Activated CD8-positive, alpha-beta memory T cell treated with anti-CD3 and anti-CD28 coated beads for 4 hours (primary cell): ENCODE data around the gene BTG4.

ENCODE experiments used
- DNase-seq, 2 donors: peaks; one replicate each; pipeline ENCODE4 v3.0.0-alpha.2; 2020; ENCODE audit warnings: low read depth in 2 of 2

Gene BTG4

GRCh38 chr11:111494040-111494439, 18.1 kb downstream of the BTG4 start:
- DNase-seq, result no peak

GRCh38 chr11:111490496-111490895, 21.7 kb downstream of the BTG4 start:
- no peak for DNase-seq

GRCh38 chr11:111483431-111483830, 28.8 kb downstream of the BTG4 start:
- no peak for DNase-seq

- DNase-seq, result no peak
Measured at GRCh38 chr11:111479666-111480065, 32.5 kb downstream of the BTG4 start.

DNA sequence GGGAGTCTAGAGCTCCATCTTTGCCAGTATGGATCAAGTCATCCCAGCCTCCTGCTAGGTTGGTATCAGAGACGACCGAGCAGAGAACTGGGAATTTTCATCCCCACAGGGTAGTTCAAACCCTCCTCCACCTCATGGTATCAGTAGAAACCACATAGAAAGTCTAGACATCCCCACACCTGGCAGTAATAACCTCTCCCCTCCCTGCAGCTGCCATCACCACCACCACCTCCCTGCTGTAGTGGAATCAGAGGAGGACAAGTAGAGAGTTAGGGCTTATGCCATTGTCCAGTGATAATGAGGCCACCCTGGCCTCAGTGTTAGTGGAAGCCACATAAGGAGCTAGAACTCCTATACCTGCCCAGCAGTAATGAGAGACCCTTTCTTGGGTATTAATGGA, 34.3 kb downstream of the BTG4 start:
- no peak for DNase-seq

GRCh38 chr11:111476956-111477355, 35.2 kb downstream of the BTG4 start:
- DNase-seq, result no peak

- no peak for DNase-seq
Measured at GRCh38 chr11:111476366-111476765, 35.8 kb downstream of the BTG4 start.

DNA sequence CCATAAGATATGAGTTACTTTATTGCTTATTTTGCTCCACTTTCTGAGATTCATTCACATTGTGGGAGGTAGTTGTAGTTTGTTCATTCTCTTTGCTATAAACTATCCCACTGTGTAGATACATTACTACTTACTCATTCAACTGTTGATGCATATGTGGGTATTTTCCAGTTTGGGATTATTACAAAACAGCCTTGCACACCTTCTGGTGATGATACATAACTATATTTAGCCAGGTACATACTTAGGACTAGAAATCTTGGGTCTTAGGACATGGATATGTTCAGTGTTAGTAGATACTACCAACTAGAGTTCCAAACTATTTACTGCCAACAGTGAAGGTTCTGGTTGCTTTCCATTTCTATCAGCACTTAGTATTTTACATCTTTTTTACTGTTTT, 37.8 kb downstream of the BTG4 start:
- no peak for DNase-seq

DNA sequence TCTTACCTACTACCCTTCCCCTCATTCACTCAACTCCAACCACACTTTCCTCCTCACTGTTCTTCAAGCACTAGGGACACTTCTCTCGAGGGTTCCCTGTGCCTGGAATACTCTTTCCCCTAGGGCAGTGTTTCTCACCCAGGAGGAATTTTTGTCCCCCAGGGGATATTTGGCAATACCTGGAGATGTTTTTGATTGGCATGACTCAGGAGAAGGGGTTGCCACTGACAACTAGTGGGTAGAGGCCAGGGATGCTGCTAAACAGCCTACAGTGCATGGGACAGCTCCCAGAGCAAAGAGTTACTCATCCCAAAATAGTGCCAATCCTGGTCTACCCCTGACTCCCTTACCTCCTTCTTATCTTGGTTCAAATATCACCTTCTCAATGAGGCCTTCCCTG, 40.0 kb downstream of the BTG4 start:
- no peak for DNase-seq

DNA sequence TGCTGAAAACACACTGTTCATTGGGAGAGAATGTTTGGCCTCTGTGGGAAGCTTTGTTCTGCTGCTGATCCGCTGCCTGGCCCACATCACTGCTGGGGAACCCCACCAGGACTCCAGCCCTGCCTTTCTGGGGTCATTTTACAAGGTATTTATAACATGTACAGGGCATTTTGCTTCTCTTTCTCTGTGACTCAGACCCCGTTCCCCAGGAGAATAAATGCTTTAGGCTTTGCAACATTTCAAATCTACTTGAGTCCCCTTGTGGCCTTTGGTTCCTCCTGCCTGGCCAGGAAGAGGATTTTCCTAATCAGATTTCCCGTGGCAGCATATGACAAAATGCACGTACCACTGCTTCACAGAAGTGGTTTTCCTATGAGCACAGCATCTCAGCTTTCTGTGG, 43.0 kb downstream of the BTG4 start:
- no peak for DNase-seq

GRCh38 chr11:111466615-111467014, 45.6 kb downstream of the BTG4 start:
- no peak for DNase-seq

- no peak for DNase-seq
Measured at GRCh38 chr11:111465400-111465799, 46.8 kb downstream of the BTG4 start.

DNA sequence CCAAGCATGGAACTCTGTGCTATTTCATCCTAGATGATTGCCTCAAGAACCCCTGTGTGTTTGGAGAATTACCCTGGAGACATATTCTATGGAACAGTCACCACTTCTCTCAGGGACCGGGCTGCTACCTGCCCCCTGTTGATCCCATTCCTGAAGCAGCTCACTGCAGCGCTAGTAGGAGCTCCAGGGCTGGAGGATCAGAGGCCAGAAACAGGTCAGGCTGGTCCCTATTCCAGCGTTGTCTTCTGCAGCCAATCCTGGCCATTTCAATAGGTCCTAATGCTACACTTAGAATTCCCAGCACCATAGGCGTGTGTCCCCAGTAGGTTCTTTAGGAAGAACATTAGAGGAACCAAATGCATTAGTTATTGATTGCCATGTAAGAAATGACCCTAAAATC, 48.9 kb downstream of the BTG4 start:
- DNase-seq, result no peak

DNA sequence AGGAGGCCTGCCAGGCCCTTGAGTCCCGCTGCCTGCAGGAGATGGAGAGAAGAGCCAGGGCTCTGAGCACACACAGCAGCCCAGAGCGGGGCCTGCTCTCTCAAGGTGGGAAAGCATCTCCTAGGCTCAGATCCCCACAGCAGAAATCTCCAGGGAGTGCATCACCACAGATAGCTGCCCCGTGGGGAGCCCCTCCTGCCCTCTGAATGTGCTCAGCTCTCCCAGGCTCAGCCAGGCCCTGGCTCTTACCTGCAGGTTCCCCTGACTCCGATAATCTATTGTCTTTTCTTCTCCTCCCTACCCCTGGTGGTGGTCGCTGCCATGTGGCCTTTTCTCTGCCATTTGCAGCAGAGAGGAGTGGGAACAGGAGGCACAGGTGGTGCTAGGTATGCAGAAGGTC, 49.9 kb downstream of the BTG4 start:
- DNase-seq, result no peak

- DNase-seq, result no peak
Measured at GRCh38 chr11:111461460-111462235, 50.5 kb downstream of the BTG4 start.

GRCh38 chr11:111460856-111461255, 51.3 kb downstream of the BTG4 start:
- DNase-seq, result no peak

GRCh38 chr11:111460340-111460739, 51.8 kb downstream of the BTG4 start:
- no peak for DNase-seq

GRCh38 chr11:111459506-111460270, 52.5 kb downstream of the BTG4 start:
- no peak for DNase-seq

GRCh38 chr11:111457731-111458368, 54.3 kb downstream of the BTG4 start:
- DNase-seq, result no peak

GRCh38 chr11:111456859-111457730, 55.1 kb downstream of the BTG4 start:
- DNase-seq, result no peak

DNA sequence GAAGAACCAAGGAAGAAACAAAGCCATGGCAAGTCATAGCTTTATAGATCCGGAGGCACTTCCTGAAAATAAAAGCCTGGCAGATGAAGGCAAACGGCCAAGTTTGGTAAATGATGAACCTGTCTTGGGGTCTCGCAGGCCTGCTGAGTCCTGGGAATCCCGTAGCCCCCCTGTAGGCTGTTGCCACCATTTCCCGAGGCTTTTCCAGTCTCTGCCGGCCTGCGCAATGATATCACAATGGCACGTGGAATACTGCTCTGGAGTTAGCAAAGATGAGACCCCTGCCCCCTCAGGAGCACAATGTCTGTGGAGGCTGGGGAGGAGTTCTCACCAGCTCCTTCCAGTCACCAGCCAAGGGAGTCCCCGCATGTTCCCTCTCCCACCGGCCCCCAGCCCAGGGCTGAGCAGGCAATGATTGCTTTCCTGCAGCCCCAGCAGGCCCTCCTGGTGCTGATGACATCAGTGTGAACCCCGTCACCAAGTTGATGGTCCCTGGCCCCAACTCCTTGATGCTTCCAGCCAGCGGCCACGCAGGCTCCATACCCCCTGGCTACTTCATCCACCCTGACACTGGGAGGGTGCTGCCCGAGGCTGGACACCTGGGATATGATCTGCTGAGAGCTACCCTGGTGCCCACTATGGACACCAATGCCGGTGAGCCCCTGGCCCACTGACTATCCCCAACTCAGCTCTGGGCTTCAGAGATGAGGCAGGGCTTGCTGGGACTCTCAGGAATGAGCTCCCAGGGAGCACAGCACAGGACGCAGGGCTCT, 55.9 kb downstream of the BTG4 start:
- no peak for DNase-seq
